Osteoblast (primary cell): ENCODE results near the gene CUL4A. TPM values are rescaled to one million over a fixed set of nuclear protein-coding genes. Genes with fewer than 3 reads are reported as not detected.

Experiments used
- DNase-seq: peaks from one replicate; pipeline ENCODE4 v3.0.0; 2011; ENCODE audit warnings: low spot score, mixed read lengths; ENCODE audit not compliant: insufficient read length; ENCODE audit errors: missing footprints
- H2AFZ ChIP-seq: 2 replicates; pipeline ENCODE4 v1.6.0; 2011; ENCODE audit warnings: mild to moderate bottlenecking, low read length
- H3K27ac ChIP-seq: 2 replicates; pipeline ENCODE4 v1.5.1; 2011; ENCODE audit warnings: mild to moderate bottlenecking, low read depth, low read length, moderate library complexity
- H3K27me3 ChIP-seq: 2 replicates; pipeline ENCODE4 v1.6.0; 2012; ENCODE audit warnings: mild to moderate bottlenecking, control low read depth, inconsistent platforms, low read length, moderate library complexity; ENCODE audit not compliant: insufficient read depth
- H3K36me3 ChIP-seq: 2 replicates; pipeline ENCODE4 v1.5.1; 2011; ENCODE audit warnings: mild to moderate bottlenecking, low read length, control low read depth, moderate library complexity; ENCODE audit not compliant: insufficient read depth
- H3K4me1 ChIP-seq: 2 replicates; pipeline ENCODE4 v1.5.1; 2011; ENCODE audit warnings: mild to moderate bottlenecking, low read length, control low read depth, moderate library complexity; ENCODE audit not compliant: insufficient read depth
- H3K4me2 ChIP-seq: 2 replicates; pipeline ENCODE4 v1.6.0; 2011; ENCODE audit warnings: mild to moderate bottlenecking, low read length; ENCODE audit not compliant: insufficient read depth
- H3K4me3 ChIP-seq: fragments of 200-600 bp; sonication (generic); 3 replicates; pipeline ENCODE4 v1.5.1; 2012; ENCODE audit warnings: mild to moderate bottlenecking, low read length, inconsistent platforms; ENCODE audit not compliant: insufficient read depth
- H3K79me2 ChIP-seq: 2 replicates; pipeline ENCODE4 v1.6.0; 2012; ENCODE audit warnings: mild to moderate bottlenecking, low read length, control low read depth, inconsistent platforms; ENCODE audit not compliant: insufficient read depth
- H3K9me3 ChIP-seq: 2 replicates; pipeline ENCODE4 v1.5.1; 2011; ENCODE audit warnings: low read depth, low read length, control low read depth
- H4K20me1 ChIP-seq: 2 replicates; pipeline ENCODE4 v1.6.0; 2012; ENCODE audit warnings: mild to moderate bottlenecking, low read length, control low read depth; ENCODE audit not compliant: insufficient read depth
- total RNA-seq: library from RNA; depleted of rRNA; stranded (reverse); fragments of >200 nt; gene quantifications from 2 replicates; pipeline ENCODE4 v1.2.3, GENCODE V29; 2012
- TF ChIP-seq, protein P1 (sequence below): IDR thresholded peaks from 2 replicates; pipeline ENCODE4 v1.5.1; 2011; ENCODE audit warnings: mild to moderate bottlenecking, low read depth, low read length, moderate library complexity; ENCODE audit errors: extremely low read depth

Gene CUL4A
- total RNA-seq, 1 donor = 128 TPM

DNA sequence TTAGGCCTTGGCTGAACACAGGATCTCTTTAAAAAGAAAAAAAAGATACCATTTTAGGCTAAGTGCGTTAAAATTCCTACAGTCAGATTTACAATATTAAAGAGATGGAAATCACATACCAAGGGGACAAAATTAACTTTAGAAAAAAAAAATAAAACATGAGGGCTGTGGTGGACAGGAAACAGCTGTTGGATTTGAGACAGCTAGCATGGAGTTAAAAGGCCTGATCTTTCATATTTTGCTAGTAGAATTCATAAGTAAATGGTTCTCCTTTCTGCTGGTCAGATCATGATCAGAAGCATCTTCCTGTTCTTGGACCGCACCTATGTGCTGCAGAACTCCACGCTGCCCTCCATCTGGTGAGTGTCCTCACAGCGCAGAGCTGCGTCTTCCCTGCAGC is 19.7 kb downstream of the CUL4A start:
- Histone ChIP-seq H3K4me3 (no peak overlapping the region), H3K4me2 (no peak overlapping the region), H2AFZ (no peak overlapping the region), H3K79me2 (peaks cover 37% of the 10 kb centered on the region), H3K27me3 (no peaks in the 10 kb centered on the region), H3K27ac (no peak overlapping the region), H3K9me3 (no peaks in the 10 kb centered on the region), H3K4me1 (no peaks in the 10 kb centered on the region), H3K36me3 (peaks cover 53% of the 10 kb centered on the region), H4K20me1 (peaks cover 13% of the 10 kb centered on the region)
- DNase-seq = no peak
- TF ChIP-seq, protein P1, sequence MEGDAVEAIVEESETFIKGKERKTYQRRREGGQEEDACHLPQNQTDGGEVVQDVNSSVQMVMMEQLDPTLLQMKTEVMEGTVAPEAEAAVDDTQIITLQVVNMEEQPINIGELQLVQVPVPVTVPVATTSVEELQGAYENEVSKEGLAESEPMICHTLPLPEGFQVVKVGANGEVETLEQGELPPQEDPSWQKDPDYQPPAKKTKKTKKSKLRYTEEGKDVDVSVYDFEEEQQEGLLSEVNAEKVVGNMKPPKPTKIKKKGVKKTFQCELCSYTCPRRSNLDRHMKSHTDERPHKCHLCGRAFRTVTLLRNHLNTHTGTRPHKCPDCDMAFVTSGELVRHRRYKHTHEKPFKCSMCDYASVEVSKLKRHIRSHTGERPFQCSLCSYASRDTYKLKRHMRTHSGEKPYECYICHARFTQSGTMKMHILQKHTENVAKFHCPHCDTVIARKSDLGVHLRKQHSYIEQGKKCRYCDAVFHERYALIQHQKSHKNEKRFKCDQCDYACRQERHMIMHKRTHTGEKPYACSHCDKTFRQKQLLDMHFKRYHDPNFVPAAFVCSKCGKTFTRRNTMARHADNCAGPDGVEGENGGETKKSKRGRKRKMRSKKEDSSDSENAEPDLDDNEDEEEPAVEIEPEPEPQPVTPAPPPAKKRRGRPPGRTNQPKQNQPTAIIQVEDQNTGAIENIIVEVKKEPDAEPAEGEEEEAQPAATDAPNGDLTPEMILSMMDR = no peak

DNA sequence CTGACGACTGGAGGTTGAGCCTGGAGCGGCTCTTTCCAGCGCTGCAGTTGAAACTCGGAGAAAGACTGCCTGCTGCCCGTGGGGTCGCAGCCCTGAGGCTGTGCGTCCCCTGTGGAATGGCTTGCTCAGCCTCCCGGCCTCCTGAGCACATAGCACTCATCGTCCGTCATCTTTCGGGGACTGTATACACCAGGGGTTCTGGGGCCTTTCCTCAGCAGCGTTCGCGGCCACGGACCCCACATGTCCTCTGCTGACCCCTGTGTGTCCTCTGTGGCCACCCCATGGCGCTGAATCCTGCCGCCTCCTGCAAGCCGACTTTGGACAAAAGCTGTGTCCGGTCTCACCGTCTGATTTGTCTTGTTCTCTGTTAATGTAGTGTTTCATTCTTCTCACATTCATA is 20.4 kb downstream of the CUL4A start:
- Histone ChIP-seq H3K9me3 (no peaks in the 10 kb centered on the region), H3K79me2 (peaks cover 30% of the 10 kb centered on the region), H2AFZ (no peak overlapping the region), H3K27me3 (no peaks in the 10 kb centered on the region), H3K4me3 (no peak overlapping the region), H3K27ac (no peak overlapping the region), H4K20me1 (peaks cover 13% of the 10 kb centered on the region), H3K4me2 (no peak overlapping the region), H3K36me3 (peaks cover 47% of the 10 kb centered on the region), H3K4me1 (no peaks in the 10 kb centered on the region)
- TF ChIP-seq, protein P1 = no peak
- DNase-seq = no peak

DNA sequence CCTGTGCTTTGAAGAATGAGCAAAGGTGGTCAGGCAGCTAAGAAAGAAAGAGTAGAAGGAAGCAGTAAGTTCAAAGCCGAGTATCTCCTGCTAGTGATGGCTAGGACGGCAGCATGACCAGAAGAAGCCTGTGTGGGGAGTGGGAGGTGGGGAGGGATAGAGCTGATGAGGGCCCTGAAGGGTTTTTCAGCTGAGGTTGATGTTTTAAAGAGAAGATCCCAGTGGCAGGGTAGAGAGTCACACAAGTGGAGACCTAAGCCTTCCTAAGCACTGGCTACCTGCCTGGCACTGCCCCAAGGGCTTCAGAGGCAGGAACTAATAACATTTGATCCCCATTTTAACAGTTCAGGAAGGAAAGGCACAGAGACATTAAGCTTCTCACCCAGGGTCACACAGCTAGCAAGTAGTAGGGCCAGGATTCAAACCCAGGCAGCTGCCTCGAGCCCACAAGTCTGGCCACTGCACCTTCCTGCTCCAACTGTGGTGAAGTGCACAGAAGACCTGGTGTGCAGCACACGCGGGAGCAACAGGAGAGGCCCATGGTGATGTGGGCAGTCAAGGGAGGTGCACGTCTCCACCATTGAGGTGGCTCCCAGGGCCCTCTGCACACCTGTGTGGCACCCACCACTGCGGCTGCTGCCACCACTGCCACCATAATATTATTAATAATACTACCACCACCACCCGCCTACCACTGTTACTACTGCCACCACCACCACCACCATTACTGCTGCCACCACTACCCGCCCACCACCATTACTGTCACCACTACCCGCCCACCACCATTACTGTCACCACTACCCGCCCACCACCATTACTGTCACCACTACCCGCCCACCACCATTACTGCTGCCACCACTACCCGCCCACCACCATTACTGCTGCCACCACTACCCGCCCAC is 22.1 kb downstream of the CUL4A start:
- H3K9me3 ChIP-seq = no peaks in the 10 kb centered on the region
- no peak overlapping the region for H3K27ac ChIP-seq
- TF ChIP-seq, protein P1 = no peak
- peaks cover 5% of the 10 kb centered on the region for H4K20me1 ChIP-seq
- no peak overlapping the region for H3K4me2 ChIP-seq
- peaks cover 13% of the 10 kb centered on the region for H3K79me2 ChIP-seq
- H3K27me3 ChIP-seq = no peaks in the 10 kb centered on the region
- H3K36me3 ChIP-seq = peaks cover 40% of the 10 kb centered on the region
- DNase-seq = no peak
- no peaks in the 10 kb centered on the region for H3K4me1 ChIP-seq
- H2AFZ ChIP-seq = no peak overlapping the region
- H3K4me3 ChIP-seq = no peak overlapping the region

DNA sequence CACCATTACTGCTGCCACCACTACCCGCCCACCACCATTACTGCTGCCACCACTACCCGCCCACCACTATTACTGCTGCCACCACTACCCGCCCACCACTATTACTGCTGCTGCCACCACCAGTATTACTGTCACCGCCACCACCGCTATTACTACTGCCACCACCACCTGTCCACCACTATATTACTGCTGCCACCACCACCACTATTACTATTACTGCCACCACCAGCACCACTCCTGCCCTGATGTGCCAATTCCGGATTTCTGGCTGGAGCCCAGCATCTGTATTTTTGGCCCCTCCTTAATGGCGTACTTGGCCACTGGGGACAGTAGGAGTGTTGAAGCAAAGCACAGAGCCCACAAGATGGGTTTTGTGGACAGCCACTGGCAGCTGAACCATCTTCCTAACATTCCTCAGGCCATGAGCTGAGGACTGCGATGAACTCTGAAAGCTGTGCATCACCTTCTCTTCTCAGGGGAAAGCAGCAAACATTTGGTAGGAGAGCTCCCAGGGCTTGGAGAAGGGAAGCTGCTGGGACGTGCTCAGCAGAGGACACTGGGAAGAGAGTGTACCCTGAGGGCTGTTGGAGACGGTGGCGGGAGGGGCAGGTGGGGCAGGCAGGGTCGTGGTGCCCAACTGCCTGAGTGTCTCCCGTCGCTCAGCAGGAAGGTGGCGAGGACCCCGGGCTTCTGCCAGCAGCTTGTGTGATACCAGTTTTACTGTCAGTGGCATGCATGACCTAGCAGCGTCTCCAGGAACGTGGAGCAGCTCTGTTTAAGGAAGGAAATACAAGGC is 23.0 kb downstream of the CUL4A start:
- no peak overlapping the region for H3K4me2 ChIP-seq
- H3K4me1 ChIP-seq = no peaks in the 10 kb centered on the region
- no peak for DNase-seq
- TF ChIP-seq, protein P1 = no peak
- no peaks in the 10 kb centered on the region for H3K27me3 ChIP-seq
- peak overlapping the region; percentile 30 for H3K4me3 ChIP-seq
- H3K27ac ChIP-seq = no peak overlapping the region
- H4K20me1 ChIP-seq = no peaks in the 10 kb centered on the region
- no peaks in the 10 kb centered on the region for H3K9me3 ChIP-seq
- peaks cover 4% of the 10 kb centered on the region for H3K79me2 ChIP-seq
- H3K36me3 ChIP-seq = peaks cover 34% of the 10 kb centered on the region
- H2AFZ ChIP-seq = no peak overlapping the region
